Inflammatory macrophage treated with lipopolysaccharide for 4 hours (primary cell): ENCODE results near the gene CCDC86.

ENCODE experiments used
- DNase-seq: peaks from one replicate; pipeline ENCODE4 v3.0.0-alpha.2; 2020

CCDC86 gene

GRCh38 chr11:60899046-60899936 is 57.4 kb downstream of the CCDC86 start:
- DNase-seq = peak; percentile 67

GRCh38 chr11:60899977-60900376 is 58.1 kb downstream of the CCDC86 start:
- DNase-seq = no peak
